AG20443 (cell line): Measurements from ENCODE around the gene ATP9A.
A peak's percentile ranks its signal among the peaks of the same experiment; 100 is the strongest.

Experiments
- DNase-seq: peaks from one replicate; pipeline ENCODE4 v3.0.0; 2012; ENCODE audit warnings: low spot score, mixed read lengths

ATP9A gene

DNA sequence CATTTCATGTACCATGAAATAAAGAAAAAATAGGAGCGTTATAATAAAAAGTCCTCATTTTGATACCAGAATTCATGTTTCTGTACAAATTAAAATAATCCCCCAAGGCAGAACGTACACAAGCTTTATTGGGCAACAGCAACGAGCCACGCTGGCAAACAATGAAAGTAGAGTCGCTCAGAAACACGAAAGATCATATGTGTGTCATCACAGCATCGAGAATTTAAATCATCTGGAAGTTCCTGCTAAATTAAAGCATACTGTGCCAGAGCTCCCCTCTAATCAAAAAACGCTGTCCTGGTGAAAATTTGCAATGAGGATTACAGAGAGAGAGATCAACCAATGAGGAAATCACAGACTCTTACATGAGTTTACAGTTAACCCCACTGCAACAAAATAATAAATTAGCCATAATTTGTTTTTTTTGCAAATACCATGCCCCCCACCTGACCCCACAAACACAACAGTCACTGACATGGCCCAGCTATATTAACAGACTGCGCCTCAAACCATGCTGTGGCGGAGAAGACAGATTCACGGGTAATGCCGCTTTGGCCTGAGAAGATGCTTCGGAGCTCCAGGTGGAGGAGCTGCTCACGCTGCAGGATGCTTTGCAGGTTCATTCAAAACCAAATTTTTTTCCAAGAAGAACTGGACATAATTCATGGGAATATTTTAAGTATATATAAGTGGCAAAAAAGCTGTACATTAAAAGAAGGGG, 171.4 kb downstream of the ATP9A start:
- no peak for DNase-seq

DNA sequence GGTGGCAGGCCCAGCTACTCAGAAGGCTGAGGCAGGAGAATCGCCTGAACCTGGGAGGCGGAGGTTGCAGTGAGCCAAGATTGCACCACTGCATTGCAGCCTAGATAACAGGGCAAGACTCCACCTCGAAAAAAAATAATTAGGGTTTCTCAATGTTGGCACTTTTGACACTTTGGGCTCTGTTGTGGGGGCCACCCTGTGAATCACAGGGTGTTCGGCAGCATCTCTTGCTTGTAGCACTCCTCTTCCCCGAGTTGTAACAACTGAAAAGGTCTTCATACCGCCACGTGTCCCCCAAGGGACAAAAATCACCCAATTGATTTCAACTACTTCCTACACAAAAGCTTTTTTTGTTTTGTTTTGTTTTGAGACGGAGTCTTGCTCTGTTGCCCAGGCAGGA, 172.4 kb downstream of the ATP9A start:
- no peak for DNase-seq

DNA sequence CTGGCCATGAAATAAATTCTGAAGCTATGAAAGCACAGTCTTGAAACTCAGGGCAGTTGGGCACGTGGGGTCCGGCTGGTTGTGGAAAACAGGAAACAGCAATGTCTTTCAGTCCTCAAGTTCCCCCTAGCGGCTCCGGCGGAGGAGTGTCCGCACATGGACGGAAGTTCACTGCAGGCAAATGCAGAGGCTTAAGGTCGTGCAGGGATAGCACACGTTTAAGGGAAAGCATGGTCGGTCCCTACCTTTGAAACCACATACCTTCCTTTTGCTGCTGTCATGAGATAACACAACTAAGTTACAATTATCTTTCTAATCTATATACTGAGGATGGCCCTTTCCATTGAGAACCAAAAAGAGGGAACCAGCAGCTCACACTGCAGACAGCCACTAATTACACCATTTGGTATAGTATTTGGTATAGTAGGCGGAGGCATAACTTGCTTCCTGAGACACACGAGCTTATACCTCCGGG, 173.1 kb downstream of the ATP9A start:
- DNase-seq = peak; percentile 92

DNA sequence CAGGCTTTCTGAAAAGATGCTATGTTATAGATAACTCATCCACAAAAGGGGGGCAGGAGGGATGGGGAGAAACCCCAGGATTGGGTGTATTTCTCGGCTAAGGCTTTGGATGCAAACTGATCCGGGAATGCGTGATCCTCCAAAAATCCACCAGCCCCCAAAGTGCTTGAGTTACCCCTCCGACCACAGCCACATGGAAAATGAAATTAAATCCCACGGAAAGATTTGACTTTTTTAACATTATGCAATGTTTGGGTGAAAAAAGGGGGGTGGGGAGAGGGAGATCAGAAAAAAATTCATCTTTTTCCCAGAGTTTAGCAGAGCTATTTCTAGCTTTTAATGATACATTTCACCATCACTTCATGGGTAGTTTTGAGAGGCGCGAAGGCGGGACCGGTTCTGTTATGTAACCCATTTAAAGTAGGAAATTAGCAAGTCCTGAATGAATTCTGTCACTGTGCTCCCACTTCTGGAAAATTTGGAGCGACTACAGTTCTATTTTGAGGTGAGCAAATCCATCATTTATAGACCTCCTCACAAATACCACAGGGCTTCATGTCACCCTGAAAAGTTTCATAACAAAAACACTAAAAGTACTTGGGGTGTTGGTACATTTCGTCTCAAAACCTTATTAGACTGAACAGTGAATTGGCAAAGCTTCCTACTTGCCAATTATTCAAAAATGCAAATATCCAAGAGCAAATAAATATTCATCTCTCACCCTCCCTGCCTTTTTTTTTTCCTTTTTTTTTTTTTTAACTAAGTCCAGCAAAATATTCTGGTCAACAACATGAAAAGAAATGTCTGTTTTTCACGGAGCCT, 173.7 kb downstream of the ATP9A start:
- DNase-seq = peak; percentile 20

DNA sequence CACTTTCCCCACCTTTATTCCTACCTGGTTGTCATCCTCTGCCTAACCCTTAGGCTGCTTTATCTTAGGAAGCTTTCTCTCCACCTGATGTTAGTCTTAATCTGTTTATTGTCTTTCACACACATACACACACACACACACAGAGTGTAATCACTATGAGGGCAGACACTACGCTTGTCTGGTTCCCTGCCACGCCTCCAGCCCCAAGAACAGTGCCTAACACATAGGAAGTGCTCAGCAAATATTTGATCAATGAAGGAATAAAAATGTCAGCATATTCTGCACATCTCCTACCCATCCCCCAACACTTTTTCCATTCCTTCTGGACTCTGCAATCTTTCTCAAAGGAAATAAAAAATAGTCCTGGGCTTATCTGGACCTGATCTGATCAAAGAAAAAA, 174.6 kb downstream of the ATP9A start:
- no peak for DNase-seq

DNA sequence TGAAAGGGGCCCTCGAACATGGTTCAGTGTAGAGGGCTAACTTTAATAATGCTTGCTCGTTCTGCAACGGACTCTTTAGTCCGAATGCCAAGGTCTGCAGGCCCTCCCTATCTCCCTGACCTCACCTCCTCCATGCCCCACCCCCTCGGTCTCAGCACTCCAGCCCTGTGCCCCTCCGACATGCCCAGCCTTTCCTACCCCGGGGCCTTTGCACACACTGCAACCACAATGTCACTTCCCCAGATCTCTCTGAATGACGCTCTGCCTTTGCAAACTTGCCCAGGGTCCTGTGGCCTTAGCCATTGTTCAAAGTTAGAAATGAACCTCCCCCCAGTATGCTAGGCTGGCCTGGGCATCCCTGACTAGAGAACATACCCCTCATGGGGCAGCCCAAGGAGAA, 175.6 kb downstream of the ATP9A start:
- no peak for DNase-seq

DNA sequence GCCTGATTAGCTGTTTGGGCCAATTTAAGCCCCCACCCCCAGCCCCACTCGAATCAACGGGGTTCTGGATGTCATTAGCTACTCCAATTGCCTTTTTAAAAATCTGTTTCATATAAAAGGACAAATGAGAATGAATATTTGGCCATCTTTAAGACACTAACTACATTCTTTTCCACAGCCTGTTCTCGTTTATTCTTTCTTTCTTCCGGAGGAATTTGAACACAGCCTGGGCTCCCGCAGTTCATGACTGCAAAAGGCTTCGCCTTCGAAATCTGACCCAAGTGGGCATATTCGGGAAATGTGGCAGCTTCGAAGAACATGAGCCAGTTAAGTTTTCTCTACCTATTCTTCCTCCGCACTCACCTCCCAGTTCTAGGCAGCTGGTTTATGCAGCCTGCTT, 176.3 kb downstream of the ATP9A start:
- no peak for DNase-seq

DNA sequence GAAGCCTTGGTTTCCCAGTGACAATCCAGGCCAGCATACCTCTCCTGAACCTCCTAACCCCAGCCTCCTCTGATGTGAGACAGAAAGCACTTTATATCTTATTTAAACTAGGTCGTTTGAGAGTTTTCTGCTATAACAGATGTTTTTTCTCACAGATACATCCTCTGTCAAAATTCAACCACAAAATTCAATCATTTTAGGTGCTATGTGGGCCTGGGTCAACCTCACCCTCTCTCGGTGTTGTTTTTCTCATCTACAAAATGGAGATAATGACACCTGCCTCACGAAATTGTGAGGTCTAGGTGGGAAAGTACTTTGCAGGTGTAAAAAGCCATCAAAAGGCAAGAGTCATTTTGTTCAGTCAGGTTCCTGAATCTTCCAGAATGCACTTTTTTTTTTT, 179.4 kb downstream of the ATP9A start:
- no peak for DNase-seq

DNA sequence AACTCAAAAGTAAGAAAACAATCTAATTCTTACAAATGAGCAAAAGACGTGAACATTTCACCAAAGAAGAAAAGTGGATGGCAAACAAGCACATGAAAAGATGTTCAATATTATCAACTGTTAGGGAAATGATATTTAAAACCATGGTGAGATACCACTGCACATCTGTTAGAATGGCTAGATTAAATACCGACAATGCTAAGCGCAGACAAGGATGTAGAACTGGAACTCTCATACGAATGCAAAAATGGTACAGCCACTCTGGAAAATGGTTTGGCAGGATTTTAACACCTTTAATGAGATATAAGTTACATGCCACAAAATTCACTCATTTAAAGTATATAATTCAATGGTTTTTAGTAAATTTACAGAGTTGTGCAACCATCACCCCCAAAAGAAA, 181.0 kb downstream of the ATP9A start:
- no peak for DNase-seq

DNA sequence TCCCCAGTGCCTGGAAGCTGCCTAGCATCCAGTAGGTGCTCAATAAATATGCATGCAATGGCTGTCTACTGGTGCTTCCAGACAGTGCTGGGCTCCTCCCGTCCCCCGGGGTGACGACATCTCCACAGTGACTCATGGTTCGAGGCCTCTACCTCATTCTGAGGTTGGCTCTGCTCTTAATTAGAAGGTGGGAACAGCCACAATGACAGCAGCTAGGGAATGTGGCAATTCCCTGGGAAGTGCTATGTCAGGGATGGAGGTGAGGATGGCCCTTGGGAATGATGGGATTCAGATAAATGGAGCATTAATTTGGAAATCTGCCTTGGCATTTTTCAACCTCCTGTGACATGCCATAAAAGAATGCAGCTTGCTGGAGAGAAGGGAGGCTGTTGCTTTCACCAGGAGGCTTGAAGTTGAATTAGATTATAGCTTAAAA, 182.2 kb downstream of the ATP9A start:
- DNase-seq = peak; percentile 95

DNA sequence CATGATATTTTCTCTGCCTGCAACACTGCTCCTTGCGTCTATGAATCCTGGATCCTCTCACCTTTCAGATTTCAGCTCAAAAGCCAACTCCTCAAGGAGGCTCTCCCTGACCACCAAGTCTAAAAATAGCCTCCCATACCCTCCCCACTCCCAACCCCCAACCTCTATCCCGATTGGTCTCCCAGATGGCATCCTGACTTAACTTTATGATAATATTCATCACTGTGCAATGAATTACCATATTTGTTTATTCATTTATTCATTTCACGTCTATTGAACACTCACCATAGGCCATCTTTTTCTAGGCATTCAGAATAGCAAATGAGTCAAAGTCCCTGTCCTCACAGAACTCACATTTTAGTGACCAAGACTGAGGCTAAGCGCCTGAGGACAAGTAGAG, 183.0 kb downstream of the ATP9A start:
- DNase-seq = no peak

DNA sequence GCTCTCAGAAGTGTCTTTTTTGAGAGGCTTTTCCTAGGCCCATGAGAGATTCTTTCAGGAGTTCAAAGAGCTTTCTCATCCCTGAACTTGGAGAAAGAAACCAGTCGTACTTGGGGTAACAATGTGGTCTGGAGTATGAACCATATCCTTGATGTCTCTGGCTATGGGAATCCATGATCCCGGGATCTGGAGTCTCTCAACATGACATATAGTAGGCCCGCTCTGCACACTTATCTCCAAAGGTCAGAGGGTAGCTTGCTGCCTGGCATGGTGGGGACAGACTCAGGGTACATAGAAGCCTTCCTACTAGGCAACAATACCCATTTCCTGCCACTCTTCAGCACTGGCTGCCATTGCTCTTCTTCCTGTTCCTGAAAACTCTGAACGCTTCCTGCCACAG, 183.5 kb downstream of the ATP9A start:
- DNase-seq = no peak

DNA sequence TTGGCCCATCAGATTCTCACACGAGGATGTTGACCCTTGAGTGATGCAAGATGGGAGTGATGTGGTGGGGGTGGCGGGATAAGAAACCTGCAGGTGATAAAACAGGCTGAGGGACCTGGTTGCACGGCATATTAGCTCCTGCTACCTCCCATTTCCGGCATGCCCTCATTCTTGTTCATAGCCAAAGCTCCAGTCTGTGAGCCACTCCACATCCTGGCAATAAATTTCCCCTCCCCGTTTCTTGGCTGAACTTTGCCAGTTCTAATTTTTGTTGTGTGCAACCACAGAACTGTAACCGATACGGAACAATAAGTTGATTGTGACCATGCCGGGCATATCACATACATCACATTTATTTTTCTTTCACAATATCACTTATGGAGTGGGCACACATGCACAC, 184.1 kb downstream of the ATP9A start:
- no peak for DNase-seq

DNA sequence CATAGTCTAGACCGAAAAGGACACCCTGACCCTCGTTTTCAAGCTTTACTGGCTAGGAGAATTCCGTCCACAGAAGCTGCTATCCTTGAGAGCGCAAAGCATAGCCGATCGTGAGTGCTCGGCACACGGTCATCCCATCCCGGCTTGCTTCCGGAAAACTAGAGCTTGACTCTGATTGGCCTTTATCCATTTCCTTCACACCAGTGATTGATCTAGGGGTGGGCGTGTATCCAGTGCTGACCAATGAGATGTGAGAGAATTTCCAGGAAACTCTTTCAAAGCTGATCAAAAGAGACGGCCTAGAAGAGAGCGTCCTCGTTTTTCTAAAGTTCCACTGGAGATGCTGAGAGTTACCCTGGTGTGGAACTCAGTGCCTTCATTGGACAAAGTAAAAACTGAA, 184.7 kb downstream of the ATP9A start:
- DNase-seq = no peak

DNA sequence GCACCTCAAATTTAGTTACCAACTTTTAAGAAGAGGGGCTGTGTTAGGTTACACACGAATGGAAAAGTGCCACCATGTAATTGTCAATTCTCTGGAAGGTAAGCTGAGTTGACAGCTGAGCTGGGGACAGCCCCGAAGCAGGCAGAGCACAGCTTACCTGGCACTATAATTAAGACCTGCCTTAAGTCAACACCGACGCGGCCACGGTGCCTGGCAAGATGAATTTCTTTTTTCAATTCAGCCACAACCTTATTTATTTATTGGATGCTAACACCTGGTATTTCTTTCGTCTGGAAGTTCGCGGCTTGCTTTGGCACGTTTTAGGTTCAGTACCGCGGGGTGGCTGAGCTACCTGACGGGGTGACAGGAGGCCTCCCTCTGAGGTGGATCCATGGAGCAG, 185.1 kb downstream of the ATP9A start:
- no peak for DNase-seq

DNA sequence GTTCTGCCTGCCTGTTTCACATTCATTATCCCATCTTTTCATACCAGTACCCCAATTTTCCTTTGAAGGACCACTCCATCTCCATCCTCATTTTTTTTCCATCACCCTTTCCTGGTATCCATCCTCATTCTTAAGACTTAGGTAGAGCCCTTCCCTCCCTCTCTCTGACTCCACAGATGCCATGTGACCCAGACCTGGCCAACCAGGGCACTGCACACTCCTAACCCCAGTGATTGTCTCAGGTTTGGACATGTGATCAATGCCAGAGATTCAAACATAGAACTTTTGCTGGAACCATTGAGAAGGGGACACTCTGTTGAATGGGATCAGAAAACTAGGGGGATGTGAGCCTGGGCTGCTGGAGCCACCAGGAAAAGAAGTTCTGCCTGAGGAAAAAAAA, 186.6 kb downstream of the ATP9A start:
- DNase-seq = no peak

DNA sequence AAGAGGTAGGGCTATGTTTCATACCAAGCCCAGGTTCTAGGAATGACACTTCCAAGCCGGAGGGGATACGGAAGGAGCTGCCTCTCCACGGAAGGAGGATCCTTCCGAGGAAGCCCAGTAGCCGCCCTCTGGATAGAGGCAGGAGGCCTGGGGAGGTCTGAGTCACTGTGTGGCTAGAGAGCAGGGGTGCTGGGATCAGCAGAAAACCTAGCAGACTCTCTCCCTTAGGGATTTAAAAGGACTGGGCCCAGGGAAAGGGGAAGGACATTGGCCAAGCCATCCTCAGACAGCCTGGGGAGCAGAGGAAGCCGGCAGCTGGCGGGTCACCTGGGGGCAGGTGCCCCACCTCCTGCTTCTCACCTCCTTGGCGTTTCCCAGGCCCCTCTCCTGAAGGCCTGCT, 189.1 kb downstream of the ATP9A start:
- peak; percentile 81 for DNase-seq

DNA sequence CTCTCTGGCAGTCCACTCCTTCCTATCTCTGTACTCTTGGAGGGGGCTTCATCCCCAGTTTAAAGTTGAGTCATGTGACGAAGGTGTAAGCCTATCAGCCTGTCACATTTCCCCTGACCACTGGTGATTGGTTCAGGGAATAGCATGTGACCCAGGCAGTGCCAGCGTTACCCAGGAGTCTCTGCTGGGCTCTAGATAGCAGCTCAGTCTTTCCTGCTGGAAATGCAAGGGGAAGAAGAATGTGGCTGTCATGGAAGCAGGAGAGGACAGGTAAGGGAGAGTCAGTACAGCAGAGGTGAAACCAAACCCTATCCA, 190.1 kb downstream of the ATP9A start:
- DNase-seq = no peak

DNA sequence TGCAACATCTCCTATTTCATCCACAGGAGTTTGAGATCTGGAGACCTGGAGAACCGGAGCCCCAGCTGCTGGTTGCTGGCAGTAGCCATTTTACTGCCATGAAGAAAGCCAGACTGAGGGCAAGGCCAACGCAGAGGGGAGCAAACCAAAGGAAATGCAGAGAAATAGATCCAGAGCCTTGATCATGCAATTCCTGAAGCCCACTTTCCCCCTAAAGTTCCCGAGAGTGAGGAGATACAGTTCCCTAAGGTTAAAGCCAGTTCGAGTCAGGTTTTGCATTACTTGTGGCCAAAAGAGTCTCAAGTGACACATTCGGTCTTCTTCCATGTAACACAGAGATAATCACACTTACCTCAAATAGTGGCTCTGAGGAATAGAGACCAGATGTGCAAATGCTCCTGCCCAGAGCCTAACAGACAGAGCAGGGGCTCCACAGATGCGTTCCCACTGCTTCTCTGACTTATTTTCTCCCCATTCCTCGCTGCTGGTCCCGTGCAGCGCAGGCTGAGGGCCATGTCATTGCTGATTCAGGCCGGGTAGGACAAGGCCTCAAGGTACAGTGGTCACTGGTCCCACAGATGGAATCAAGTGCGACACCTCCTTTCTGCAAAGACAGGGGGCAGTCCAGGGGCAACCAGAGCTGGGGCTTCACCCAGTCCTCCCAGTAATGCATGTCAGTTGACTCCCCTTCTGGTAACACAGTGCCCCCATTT, 190.6 kb downstream of the ATP9A start:
- DNase-seq = no peak

DNA sequence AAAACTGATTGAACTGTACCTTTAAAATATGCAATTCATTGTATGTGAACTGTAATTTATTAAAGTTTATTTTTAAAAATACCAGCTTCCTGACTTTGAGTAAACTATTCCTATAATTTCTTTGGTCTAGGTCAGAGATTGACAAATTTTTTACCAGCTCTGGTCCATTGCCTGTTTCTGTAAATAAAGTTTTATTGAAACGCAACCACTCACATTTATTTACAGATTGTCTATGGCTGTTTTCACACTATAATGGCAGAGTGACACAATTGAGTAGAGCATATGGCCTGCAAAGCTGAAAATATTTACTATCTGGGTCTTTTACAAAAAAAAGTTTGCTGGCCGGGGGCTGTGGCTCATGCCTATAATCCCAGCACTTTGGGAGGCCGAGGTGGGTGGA, 192.7 kb downstream of the ATP9A start:
- no peak for DNase-seq

DNA sequence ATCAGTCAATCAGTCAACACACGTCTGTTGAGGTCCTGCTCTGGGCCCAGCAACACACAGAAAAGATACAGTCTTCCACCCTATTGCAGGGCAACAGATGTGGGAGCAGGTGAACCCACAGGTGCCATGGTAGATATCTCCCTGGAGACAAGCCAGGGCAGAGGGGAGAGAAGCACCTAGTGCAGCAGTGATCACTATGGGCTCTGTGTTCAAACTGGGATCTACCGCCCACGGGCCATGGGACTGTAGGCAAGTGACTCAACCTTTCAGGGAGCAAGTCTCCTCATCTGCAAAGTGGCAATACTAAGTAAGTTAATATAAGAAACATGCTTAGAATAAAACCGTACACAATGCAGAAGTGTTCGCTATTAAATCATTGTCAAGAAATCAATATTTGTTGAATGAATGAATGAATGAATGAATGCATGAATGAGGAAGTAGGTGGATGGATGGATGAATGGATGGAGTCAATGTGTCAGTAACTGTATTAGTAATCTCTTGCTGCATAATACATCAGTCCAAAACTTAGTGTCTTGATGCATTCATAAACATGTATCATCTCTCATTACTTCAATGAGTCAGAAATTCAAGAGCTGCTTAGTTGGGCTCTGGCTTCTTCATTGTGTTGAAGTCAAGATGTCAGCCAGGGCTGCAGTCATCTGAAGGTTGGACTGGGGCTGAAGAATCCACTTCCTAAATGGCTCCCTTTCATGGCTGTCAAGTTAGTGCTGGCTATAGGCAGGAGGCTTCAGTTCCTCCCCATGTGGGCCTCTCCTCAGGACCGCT, 193.7 kb downstream of the ATP9A start:
- DNase-seq = no peak

DNA sequence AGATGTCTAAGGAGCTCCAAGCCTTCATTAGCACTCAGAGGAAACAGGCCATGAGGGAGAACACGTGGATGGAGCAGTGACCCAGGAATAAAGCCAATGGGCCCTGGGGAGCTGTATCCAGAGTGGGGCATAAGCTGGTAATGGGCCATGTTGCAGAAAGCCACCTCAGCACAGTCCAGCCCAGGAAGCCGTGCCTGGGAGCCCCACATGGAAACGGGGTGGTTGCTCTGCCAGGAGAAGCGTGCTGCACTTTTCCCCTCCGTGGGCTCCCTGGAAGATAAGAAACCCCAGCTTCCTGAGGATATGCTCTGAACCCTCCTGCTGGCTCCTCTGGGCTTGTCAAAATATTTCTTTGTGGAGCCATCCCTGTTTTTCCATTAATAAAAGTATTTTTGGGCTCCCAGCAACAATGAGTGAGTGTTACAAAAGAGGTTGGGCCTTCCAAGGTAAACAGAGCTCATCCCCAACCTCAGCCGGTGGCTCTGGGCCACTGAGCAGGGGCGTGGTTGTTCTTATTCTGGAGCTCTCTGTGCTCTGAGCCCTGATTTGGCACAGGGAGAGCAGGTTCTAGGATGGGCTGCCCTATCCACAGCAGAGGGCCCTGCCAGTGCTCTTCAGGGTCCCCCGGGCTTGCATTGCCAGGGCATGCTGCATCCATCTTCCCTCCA, 194.5 kb downstream of the ATP9A start:
- peak; percentile 81 for DNase-seq
